DND-41 (cell line): Measurements from ENCODE around the gene PLAAT5.

Experiments used
- ATAC-seq: fragments of 200-7000 bp; cut with Tn5 transposase; 3 replicates; pipeline ENCODE4 v1.9.1; 2021; ENCODE audit warnings: low read depth; ENCODE audit not compliant: insufficient read depth
- DNase-seq: peaks from one replicate; pipeline ENCODE4 v3.0.0-alpha.2; 2020
- H2AFZ ChIP-seq: 2 replicates; pipeline ENCODE4 v1.6.0; 2012; ENCODE audit warnings: low read depth, low read length
- H3K27ac ChIP-seq: 2 replicates; pipeline ENCODE4 v1.5.1; 2012; ENCODE audit warnings: low read length, inconsistent platforms
- H3K27me3 ChIP-seq: fragments of 200-600 bp; sonication (generic); 2 replicates; pipeline ENCODE4 v1.6.0; 2012; ENCODE audit warnings: low read length, mild to moderate bottlenecking, inconsistent platforms; ENCODE audit not compliant: insufficient read depth, poor library complexity
- H3K36me3 ChIP-seq: 2 replicates; pipeline ENCODE4 v1.5.1; 2012; ENCODE audit warnings: low read length, inconsistent platforms; ENCODE audit not compliant: insufficient read depth
- H3K4me1 ChIP-seq: 2 replicates; pipeline ENCODE4 v1.5.1; 2012; ENCODE audit warnings: mild to moderate bottlenecking, low read length; ENCODE audit not compliant: insufficient read depth
- H3K4me2 ChIP-seq: 2 replicates; pipeline ENCODE4 v1.6.0; 2012; ENCODE audit warnings: mild to moderate bottlenecking, moderate library complexity, low read length, inconsistent platforms; ENCODE audit not compliant: insufficient read depth
- H3K4me3 ChIP-seq, 2 experiments: fragments of 200-600 bp in 1 of 2; shearing (Covaris generic) in 1 of 2; 2 replicates each; pipeline ENCODE4 v1.5.1; 2012 to 2016; ENCODE audit warnings: inconsistent platforms in 2 of 2, low read length in 2 of 2, mild to moderate bottlenecking in 2 of 2, low read depth in 1 of 2, moderate library complexity in 1 of 2
- H3K79me2 ChIP-seq: 2 replicates; pipeline ENCODE4 v1.6.0; 2012; ENCODE audit warnings: low read length, inconsistent platforms; ENCODE audit not compliant: insufficient read depth
- H3K9ac ChIP-seq: 2 replicates; pipeline ENCODE4 v1.6.0; 2012; ENCODE audit warnings: low read depth, mild to moderate bottlenecking, inconsistent platforms, low read length, moderate library complexity
- H3K9me3 ChIP-seq: 2 replicates; pipeline ENCODE4 v1.5.1; 2012; ENCODE audit warnings: low read length, moderate library complexity, mild to moderate bottlenecking, inconsistent platforms; ENCODE audit not compliant: insufficient read depth, severe bottlenecking
- H4K20me1 ChIP-seq: 2 replicates; pipeline ENCODE4 v1.6.0; 2012; ENCODE audit warnings: low read length; ENCODE audit not compliant: insufficient read depth
- CTCF ChIP-seq: IDR thresholded peaks from 2 replicates; pipeline ENCODE4 v1.5.1; 2012; ENCODE audit warnings: borderline replicate concordance, low read length, moderate library complexity, mild to moderate bottlenecking; ENCODE audit not compliant: poor library complexity, severe bottlenecking; ENCODE audit errors: extremely low read depth
- EZH2 ChIP-seq: IDR thresholded peaks from 3 replicates; pipeline ENCODE4 v1.6.1; 2012; ENCODE audit warnings: borderline replicate concordance, low read depth, mild to moderate bottlenecking, moderate library complexity, low read length, inconsistent platforms; ENCODE audit not compliant: severe bottlenecking

The PLAAT5 gene

GRCh38 chr11:63501236-63501635 is 10.3 kb upstream of the PLAAT5 start:
- no peak overlapping the region for H3K9ac ChIP-seq

DNA sequence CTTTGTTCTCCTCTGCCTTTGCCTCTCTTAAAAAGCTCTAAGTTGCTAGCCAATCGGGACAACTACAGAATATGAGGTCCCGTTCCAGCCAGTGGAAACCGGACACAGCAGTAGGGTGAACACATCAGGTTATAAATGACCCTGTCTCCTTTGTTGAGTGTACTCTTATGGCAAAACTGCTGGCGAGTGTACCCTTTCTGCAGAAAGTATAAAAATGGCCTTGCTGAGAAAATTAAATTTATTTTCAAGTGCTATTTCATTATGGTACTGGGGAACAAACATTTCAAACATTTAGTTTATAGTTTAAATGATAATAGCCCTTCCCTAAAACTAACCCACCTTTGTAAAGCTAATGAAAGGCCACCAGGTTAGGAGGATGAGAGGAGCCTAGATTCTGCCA is 8.9 kb upstream of the PLAAT5 start:
- no peaks in the 10 kb centered on the region for H3K4me1 ChIP-seq
- no peak overlapping the region for H3K4me3 ChIP-seq
- no peak overlapping the region for H3K27ac ChIP-seq
- H3K36me3 ChIP-seq, result no peaks in the 10 kb centered on the region
- H3K27me3 ChIP-seq, result no peaks in the 10 kb centered on the region
- H3K4me2 ChIP-seq, result no peak overlapping the region
- no peak overlapping the region for H3K9ac ChIP-seq
- H3K79me2 ChIP-seq, result no peaks in the 10 kb centered on the region
- DNase-seq, result no peak
- ATAC-seq, result no peak
- H2AFZ ChIP-seq, result no peak overlapping the region
- H4K20me1 ChIP-seq, result no peaks in the 10 kb centered on the region
- TF ChIP-seq EZH2, result no peak
- TF ChIP-seq CTCF, result no peak
- peaks cover 2% of the 10 kb centered on the region for H3K9me3 ChIP-seq

More at GRCh38 chr11:63501236-63501635, 10.3 kb upstream of the PLAAT5 start:
- H3K4me3 ChIP-seq, result no peak overlapping the region
- H3K36me3 ChIP-seq, result no peaks in the 10 kb centered on the region
- H3K79me2 ChIP-seq, result no peaks in the 10 kb centered on the region
- H3K4me1 ChIP-seq, result no peaks in the 10 kb centered on the region
- H3K27ac ChIP-seq, result no peak overlapping the region
- no peak overlapping the region for H3K4me2 ChIP-seq
- peaks cover 2% of the 10 kb centered on the region for H3K9me3 ChIP-seq
- no peak overlapping the region for H2AFZ ChIP-seq
- H3K27me3 ChIP-seq, result no peaks in the 10 kb centered on the region
- DNase-seq (no peak), ATAC-seq (no peak)
- no peaks in the 10 kb centered on the region for H4K20me1 ChIP-seq
- TF ChIP-seq EZH2 (no peak), CTCF (no peak)

GRCh38 chr11:63494975-63495374 is 4.0 kb upstream of the PLAAT5 start:
- Histone ChIP-seq H3K4me2 (no peak overlapping the region), H3K4me1 (no peaks in the 10 kb centered on the region), H4K20me1 (no peaks in the 10 kb centered on the region), H3K4me3 (no peak overlapping the region), H3K27me3 (peaks cover 25% of the 10 kb centered on the region), H3K9me3 (peaks cover 2% of the 10 kb centered on the region), H3K36me3 (no peaks in the 10 kb centered on the region), H2AFZ (no peak overlapping the region), H3K27ac (no peak overlapping the region), H3K9ac (no peak overlapping the region), H3K79me2 (no peaks in the 10 kb centered on the region)
- ATAC-seq (no peak), DNase-seq (no peak)
- TF ChIP-seq EZH2 (no peak), CTCF (no peak)

- H4K20me1 ChIP-seq, result no peaks in the 10 kb centered on the region
Observed at GRCh38 chr11:63493127-63493526, 2.2 kb upstream of the PLAAT5 start.

More at GRCh38 chr11:63493127-63493526, 2.2 kb upstream of the PLAAT5 start:
- no peak overlapping the region for H3K27ac ChIP-seq
- H3K27me3 ChIP-seq, result peaks cover 37% of the 10 kb centered on the region
- no peak for TF ChIP-seq EZH2
- no peak for TF ChIP-seq CTCF
- no peaks in the 10 kb centered on the region for H3K79me2 ChIP-seq
- no peaks in the 10 kb centered on the region for H3K4me1 ChIP-seq
- H2AFZ ChIP-seq, result no peak overlapping the region
- no peak overlapping the region for H3K4me2 ChIP-seq
- DNase-seq (no peak), ATAC-seq (no peak)
- H3K9ac ChIP-seq, result no peak overlapping the region
- H3K4me3 ChIP-seq, result no peak overlapping the region
- no peaks in the 10 kb centered on the region for H3K9me3 ChIP-seq
- no peaks in the 10 kb centered on the region for H3K36me3 ChIP-seq
